Breast epithelium (tissue), 4 donors: ENCODE measurements around the gene CHST8. TPM values are rescaled to one million over a fixed set of nuclear protein-coding genes. Genes with fewer than 3 reads are reported as not detected.

Source experiments
- DNase-seq, 2 donors: peaks; one replicate each; pipeline ENCODE4 v3.0.0-alpha.2; 2019; ENCODE audit warnings: low spot score in 2 of 2
- H3K27ac ChIP-seq, 2 donors: fragments of 200-600 bp; sonication (generic) in 1 of 2; one replicate each; pipeline ENCODE4 v1.5.1; 2016 to 2019; ENCODE audit warnings: mild to moderate bottlenecking in 1 of 2
- H3K27me3 ChIP-seq, 2 donors: fragments of 200-600 bp; sonication (generic) in 1 of 2; one replicate each; pipeline versions ENCODE4 v1.5.1 to v1.6.0; 2017 to 2019; ENCODE audit warnings: control low read depth in 1 of 2, mild to moderate bottlenecking in 1 of 2
- H3K36me3 ChIP-seq: fragments of 200-600 bp; one replicate; pipeline ENCODE4 v1.5.1; 2019
- H3K4me1 ChIP-seq, 2 donors: fragments of 200-600 bp; sonication (generic); one replicate each; pipeline ENCODE4 v1.5.1; 2016 to 2019; ENCODE audit warnings: control low read depth in 1 of 2
- H3K4me3 ChIP-seq, 3 donors: fragments of 200-600 bp; sonication (generic); 1 replicate in 2 of 3; 2 replicates in 1 of 3; pipeline ENCODE4 v1.5.1; 2016 to 2019; ENCODE audit warnings: mild to moderate bottlenecking in 3 of 3, moderate library complexity in 2 of 3
- H3K9me3 ChIP-seq, 2 donors: fragments of 200-600 bp; sonication (generic) in 1 of 2; one replicate each; pipeline ENCODE4 v1.5.1; 2016 to 2019; ENCODE audit warnings: control low read depth in 1 of 2
- POLR2A ChIP-seq: fragments of 450-650 bp; IDR thresholded peaks from one replicate; pipeline ENCODE4 v1.6.1; 2016; ENCODE audit warnings: antibody characterized with exemption, mild to moderate bottlenecking, moderate library complexity
- POLR2AphosphoS5 ChIP-seq, 3 donors: sonication (generic); formaldehyde crosslinking; IDR thresholded peaks; one replicate each; pipeline ENCODE4 v1.6.1; 2017; ENCODE audit warnings: antibody characterized with exemption in 3 of 3
- intact Hi-C: fragments of 100-400 bp; cut with DNase I; formaldehyde crosslinking; loops from one replicate; pipeline ENCODE4 v1.15.1; 2023; ENCODE audit warnings: low total_unique reads
- total RNA-seq, 3 donors: library from RNA; depleted of rRNA; stranded (reverse); fragments of >200 nt; gene quantifications; one replicate each; pipeline ENCODE4 v1.1.0, GENCODE V29; 2016
- TF ChIP-seq, protein P1 (sequence below), 3 donors: fragments of 450-650 bp; IDR thresholded peaks; one replicate each; pipeline ENCODE4 v1.5.1; 2016 to 2017; ENCODE audit warnings: antibody characterized with exemption in 3 of 3, mild to moderate bottlenecking in 3 of 3, moderate library complexity in 3 of 3

The CHST8 gene
- total RNA-seq, 3 donors from 2014 or later: 0.16 to 14.1 (median 1.6) TPM

DNA sequence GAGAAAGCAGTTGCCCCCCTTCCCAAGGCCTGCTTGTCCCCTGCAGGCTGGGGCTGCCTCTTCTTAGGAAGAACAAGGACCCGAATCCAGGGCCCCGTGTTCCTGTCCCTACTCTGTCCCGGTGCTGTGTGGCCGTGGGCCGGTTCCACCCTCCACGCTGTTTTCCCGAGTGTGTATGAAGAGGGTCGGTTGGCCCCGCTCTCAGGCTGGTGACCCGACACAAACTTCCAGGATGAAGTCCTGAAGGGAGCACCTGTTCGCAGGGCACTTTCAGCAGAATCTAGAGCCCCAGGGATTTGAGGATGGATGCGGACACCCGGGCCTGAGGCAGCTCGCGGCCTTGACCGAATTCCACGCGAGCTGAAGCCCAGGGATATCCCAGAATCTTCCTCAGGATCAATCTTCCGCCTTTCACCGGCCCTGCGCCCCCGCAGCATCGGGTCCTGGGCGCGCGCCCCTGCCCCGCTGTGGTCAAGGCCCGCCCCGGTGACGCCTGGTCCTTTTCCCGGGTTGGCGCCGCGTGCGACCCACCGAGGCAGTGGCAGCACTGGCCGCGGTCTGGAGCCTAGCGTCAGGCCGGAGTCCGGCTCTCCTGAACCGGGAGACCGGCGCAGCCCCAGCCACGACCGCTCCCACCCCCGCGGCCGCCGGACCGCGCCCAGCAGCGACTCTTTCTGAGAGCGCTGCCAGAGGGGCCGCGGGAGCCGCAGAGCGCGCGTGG, 528 bp upstream of the CHST8 start:
- TF ChIP-seq POLR2A (no peak), POLR2AphosphoS5 (IDR thresholded peaks at IDR 0.05) (no peak)
- TF ChIP-seq, protein P1, sequence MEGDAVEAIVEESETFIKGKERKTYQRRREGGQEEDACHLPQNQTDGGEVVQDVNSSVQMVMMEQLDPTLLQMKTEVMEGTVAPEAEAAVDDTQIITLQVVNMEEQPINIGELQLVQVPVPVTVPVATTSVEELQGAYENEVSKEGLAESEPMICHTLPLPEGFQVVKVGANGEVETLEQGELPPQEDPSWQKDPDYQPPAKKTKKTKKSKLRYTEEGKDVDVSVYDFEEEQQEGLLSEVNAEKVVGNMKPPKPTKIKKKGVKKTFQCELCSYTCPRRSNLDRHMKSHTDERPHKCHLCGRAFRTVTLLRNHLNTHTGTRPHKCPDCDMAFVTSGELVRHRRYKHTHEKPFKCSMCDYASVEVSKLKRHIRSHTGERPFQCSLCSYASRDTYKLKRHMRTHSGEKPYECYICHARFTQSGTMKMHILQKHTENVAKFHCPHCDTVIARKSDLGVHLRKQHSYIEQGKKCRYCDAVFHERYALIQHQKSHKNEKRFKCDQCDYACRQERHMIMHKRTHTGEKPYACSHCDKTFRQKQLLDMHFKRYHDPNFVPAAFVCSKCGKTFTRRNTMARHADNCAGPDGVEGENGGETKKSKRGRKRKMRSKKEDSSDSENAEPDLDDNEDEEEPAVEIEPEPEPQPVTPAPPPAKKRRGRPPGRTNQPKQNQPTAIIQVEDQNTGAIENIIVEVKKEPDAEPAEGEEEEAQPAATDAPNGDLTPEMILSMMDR (IDR thresholded peaks at IDR 0.05): no peak
- DNase-seq: no peak
- Histone ChIP-seq H3K9me3 (no peaks in the 10 kb centered on the region), H3K27me3 (peaks cover 0 to 85% of the 10 kb centered on the region in 2 donors), H3K4me1 (peaks cover 0 to 10% of the 10 kb centered on the region in 2 donors), H3K27ac (no peak overlapping the region), H3K4me3 (peak overlapping the region; percentile 43 to 75 (median 54)), H3K36me3 (no peaks in the 10 kb centered on the region)
- intact Hi-C loops: no loop called here

GRCh38 chr19:33622505-33622808, 704 bp downstream of the CHST8 start:
- TF ChIP-seq, protein P1 (IDR thresholded peaks at IDR 0.05): no peak
- TF ChIP-seq POLR2A (no peak), POLR2AphosphoS5 (IDR thresholded peaks at IDR 0.05) (no peak)
- H3K27me3 ChIP-seq: peaks cover 0 to 82% of the 10 kb centered on the region in 2 donors
- intact Hi-C loops: no loop called here
- H3K4me3 ChIP-seq: peak overlapping the region; percentile 43 to 75 (median 54)
- H3K36me3 ChIP-seq: no peaks in the 10 kb centered on the region
- peaks cover 0 to 10% of the 10 kb centered on the region in 2 donors for H3K4me1 ChIP-seq
- no peak overlapping the region for H3K27ac ChIP-seq
- no peak for DNase-seq
- no peaks in the 10 kb centered on the region for H3K9me3 ChIP-seq

GRCh38 chr19:33622809-33623511, 1.2 kb downstream of the CHST8 start:
- intact Hi-C loops: no loop called here
- Histone ChIP-seq H3K4me1 (peaks cover 0 to 10% of the 10 kb centered on the region in 2 donors), H3K27me3 (peaks cover 0 to 83% of the 10 kb centered on the region in 2 donors), H3K4me3 (peak overlapping the region; percentile 43 to 75 (median 54)), H3K9me3 (no peaks in the 10 kb centered on the region), H3K27ac (no peak overlapping the region), H3K36me3 (no peaks in the 10 kb centered on the region)
- TF ChIP-seq POLR2AphosphoS5 (IDR thresholded peaks at IDR 0.05) (no peak), POLR2A (no peak)
- TF ChIP-seq, protein P1 (IDR thresholded peaks at IDR 0.05): no peak
- no peak for DNase-seq

GRCh38 chr19:33624586-33624985, 2.8 kb downstream of the CHST8 start:
- peaks cover 0 to 10% of the 10 kb centered on the region in 2 donors for H3K4me1 ChIP-seq
- no peaks in the 10 kb centered on the region for H3K36me3 ChIP-seq
- DNase-seq: no peak
- no peak overlapping the region for H3K27ac ChIP-seq
- H3K9me3 ChIP-seq: no peaks in the 10 kb centered on the region
- H3K27me3 ChIP-seq: peaks cover 0 to 86% of the 10 kb centered on the region in 2 donors
- intact Hi-C loops: no loop called here
- TF ChIP-seq POLR2A (no peak), POLR2AphosphoS5 (IDR thresholded peaks at IDR 0.05) (no peak)
- TF ChIP-seq, protein P1 (IDR thresholded peaks at IDR 0.05): no peak
- H3K4me3 ChIP-seq: no peak overlapping the region

- DNase-seq: no peak
- peaks cover 0 to 65% of the 10 kb centered on the region in 2 donors for H3K27me3 ChIP-seq
Observed at GRCh38 chr19:33627526-33627925, 5.8 kb downstream of the CHST8 start.

More at GRCh38 chr19:33627526-33627925, 5.8 kb downstream of the CHST8 start:
- TF ChIP-seq POLR2A (no peak), POLR2AphosphoS5 (IDR thresholded peaks at IDR 0.05) (no peak)
- TF ChIP-seq, protein P1 (IDR thresholded peaks at IDR 0.05): no peak
- Histone ChIP-seq H3K27ac (no peak overlapping the region), H3K9me3 (no peaks in the 10 kb centered on the region), H3K36me3 (no peaks in the 10 kb centered on the region), H3K4me1 (peaks cover 0 to 4% of the 10 kb centered on the region in 2 donors), H3K4me3 (no peak overlapping the region)
- intact Hi-C loops: no loop called here
